K562 (cell line): ENCODE measurements around the gene SDR9C7. TPM values are rescaled to one million over a fixed set of nuclear protein-coding genes. Genes with fewer than 3 reads are reported as not detected.

Experiments
- ATAC-seq: fragments of 200-7000 bp; cut with Tn5 transposase; 3 replicates; pipeline ENCODE4 v1.9.1; 2020; ENCODE audit warnings: moderate library complexity
- BruUV-seq: library from RNA; stranded (reverse); fragments of 400-500 nt; replicated peaks from 2 replicates; lab custom pipeline; 2021; lab: Mats Ljungman, UMichigan
- CTCF ChIA-PET: fragments of 300-600 bp; formaldehyde crosslinking; extraction: SDS; loops from one replicate; lab custom pipeline; 2021; ENCODE audit warnings: low intra/inter-chr PET ratio; lab: Yijun Ruan, JAX
- POLR2A ChIA-PET: fragments of 300-600, 350-650 bp; sonication (Branson Sonifier 250); formaldehyde crosslinking; extraction: SDS; loops from one replicate; lab custom pipeline; 2021; ENCODE audit warnings: antibody characterized with exemption, inconsistent platforms; lab: Yijun Ruan, JAX
- DNase-seq, 4 experiments: peaks; one replicate each; pipeline versions ENCODE4 v3.0.0 to v3.0.0-alpha.2; 2011 to 2018; ENCODE audit warnings: low spot score in 3 of 4, mixed read lengths in 3 of 4; ENCODE audit errors: extremely low read depth in 1 of 4
- FAIRE-seq: peaks from 2 replicates; lab custom pipeline; 2011; peaks lifted over from hg19 to GRCh38; lab: Jason Lieb, UNC
- H2AFZ ChIP-seq: 2 replicates; pipeline ENCODE4 v1.6.0; 2011; ENCODE audit warnings: low read depth, low read length, control low read depth, inconsistent platforms
- H3K27ac ChIP-seq: fragments of 200-600 bp; 3 replicates; pipeline ENCODE4 v1.8.0; 2011; ENCODE audit warnings: low read depth, mild to moderate bottlenecking, control low read depth, inconsistent platforms, low read length, moderate library complexity, mixed read lengths; ENCODE audit errors: extremely low read depth
- H3K27me3 ChIP-seq, 2 experiments: fragments of 300-600 bp in 1 of 2; 2 replicates in 1 of 2; 3 replicates in 1 of 2; pipeline versions ENCODE4 v1.6.0 to v1.8.0; 2011; ENCODE audit warnings: inconsistent platforms in 2 of 2, low read length in 2 of 2, mild to moderate bottlenecking in 1 of 2, mixed read lengths in 1 of 2, moderate library complexity in 1 of 2; ENCODE audit not compliant: control insufficient read depth in 2 of 2, insufficient read depth in 2 of 2
- H3K36me3 ChIP-seq: fragments of 300-600 bp; 3 replicates; pipeline ENCODE4 v1.8.0; 2011; ENCODE audit warnings: mild to moderate bottlenecking, low read length, inconsistent platforms; ENCODE audit not compliant: control insufficient read depth, insufficient read depth
- H3K4me1 ChIP-seq, 2 experiments: fragments of 200-600 bp in 1 of 2; replicated peaks in 1 of 2; 2 replicates in 1 of 2; 3 replicates in 1 of 2; pipeline versions ENCODE4 v1.5.1 to v1.8.0; 2011; ENCODE audit warnings: inconsistent platforms in 2 of 2, low read length in 2 of 2, mild to moderate bottlenecking in 1 of 2, mixed read lengths in 1 of 2, moderate library complexity in 1 of 2; ENCODE audit not compliant: control insufficient read depth in 2 of 2, insufficient read depth in 2 of 2
- H3K4me2 ChIP-seq: 2 replicates; pipeline ENCODE4 v1.6.1; 2011; ENCODE audit warnings: low read length, control low read depth, inconsistent platforms, mixed read lengths; ENCODE audit not compliant: insufficient read depth
- H3K4me3 ChIP-seq: fragments of 200-600 bp; sonication (generic), shearing (Covaris generic); 2 replicates; pipeline ENCODE4 v1.5.1; 2016; ENCODE audit warnings: control low read depth, inconsistent platforms
- H3K79me2 ChIP-seq: fragments of 200-600 bp; 3 replicates; pipeline ENCODE4 v1.8.0; 2011; ENCODE audit warnings: low read length, inconsistent platforms; ENCODE audit not compliant: control insufficient read depth, insufficient read depth
- H3K9ac ChIP-seq, 2 experiments: 2 replicates each; pipeline versions ENCODE4 v1.6.0 to v1.6.1; 2011; ENCODE audit warnings: low read depth in 2 of 2, low read length in 2 of 2, control low read depth in 1 of 2, inconsistent platforms in 1 of 2, mild to moderate bottlenecking in 1 of 2, mixed read lengths in 1 of 2; ENCODE audit not compliant: insufficient read depth in 1 of 2
- H3K9me1 ChIP-seq: one replicate; pipeline ENCODE4 v1.6.0; 2011; ENCODE audit warnings: inconsistent platforms, mild to moderate bottlenecking, low read length, moderate library complexity; ENCODE audit not compliant: control insufficient read depth, insufficient read depth
- H3K9me3 ChIP-seq: replicated peaks from 2 replicates; pipeline ENCODE4 v1.5.1; 2011; ENCODE audit warnings: low read depth, low read length, inconsistent platforms; ENCODE audit not compliant: control insufficient read depth, insufficient read depth
- H4K20me1 ChIP-seq: replicated peaks from 2 replicates; pipeline ENCODE4 v1.6.1; 2011; ENCODE audit warnings: low read length, inconsistent platforms, mixed read lengths; ENCODE audit not compliant: control insufficient read depth, insufficient read depth
- BDP1 ChIP-seq: IDR thresholded peaks from 3 replicates; pipeline ENCODE4 v1.6.1; 2011; ENCODE audit not compliant: insufficient read length, insufficient read depth
- CBFA2T2 ChIP-seq: fragments of 450-650 bp; conservative IDR thresholded peaks from 2 replicates; pipeline ENCODE4 v1.6.1; 2017; ENCODE audit warnings: mild to moderate bottlenecking
- FOS ChIP-seq: IDR thresholded peaks from 3 replicates; pipeline ENCODE4 v1.6.1; 2011; ENCODE audit not compliant: insufficient read length; ENCODE audit errors: extremely low read depth
- GTF2F1 ChIP-seq: IDR thresholded peaks from 2 replicates; pipeline ENCODE4 v1.6.1; 2011; ENCODE audit warnings: low read depth, low read length, improper control_type of control experiment
- MAFF ChIP-seq: IDR thresholded peaks from 2 replicates; pipeline ENCODE4 v1.6.1; 2012; ENCODE audit warnings: low read length, improper control_type of control experiment
- PHF20 ChIP-seq: fragments of 450-650 bp; IDR thresholded peaks from 2 replicates; pipeline ENCODE4 v1.6.1; 2018; ENCODE audit not compliant: partially characterized antibody
- POLR2AphosphoS5 ChIP-seq: IDR thresholded peaks from 2 replicates; pipeline ENCODE4 v1.6.1; 2011; ENCODE audit warnings: mild to moderate bottlenecking, low read depth, low read length, moderate library complexity; ENCODE audit not compliant: control insufficient read depth, insufficient read depth
- TCF7 ChIP-seq: sonication (generic); IDR thresholded peaks from 2 replicates; pipeline ENCODE4 v1.6.1; 2016; ENCODE audit warnings: antibody characterized with exemption, borderline replicate concordance
- YBX1 ChIP-seq: fragments of 450-650 bp; IDR thresholded peaks from 2 replicates; pipeline ENCODE4 v1.7.1; 2016; ENCODE audit warnings: mild to moderate bottlenecking
- ZNF592 ChIP-seq: fragments of 450-650 bp; IDR thresholded peaks from 2 replicates; pipeline ENCODE4 v1.6.1; 2017; ENCODE audit warnings: antibody characterized with exemption, mild to moderate bottlenecking
- ZNF764 ChIP-seq: fragments of 250-450 bp; sonication (Bioruptor Pico); IDR thresholded peaks from 2 replicates; pipeline ENCODE4 v1.4.0; 2020; ENCODE audit warnings: low read depth, mild to moderate bottlenecking, moderate library complexity
- WGBS: fragments of 100-300 bp; shearing (Covaris generic); methylation state at CpG from one replicate; pipeline ENCODE4 v1.1.6; 2016; ENCODE audit warnings: low coverage, mixed read lengths; ENCODE audit not compliant: insufficient coverage; ENCODE audit errors: missing lambda C conversion rate; 5-methylcytosine and 5-hydroxymethylcytosine counted together
- in situ Hi-C: fragments of 300-500 bp; cut with MboI; formaldehyde crosslinking; loops from 4 replicates; pipeline ENCODE4 v1.15.0; 2018; ENCODE audit warnings: inconsistent platforms, mixed read lengths
- intact Hi-C: fragments of 100-400 bp; cut with micrococcal nuclease; formaldehyde crosslinking; loops from 2 replicates; pipeline ENCODE4 v1.14.2; 2022
- polyA plus RNA-seq, 8 experiments: library from polyadenylated mRNA; depleted of rRNA in 4 of 8; stranded (reverse) in 5 of 8; unstranded in 3 of 8; fragments of >200 nt; fragmentation: Nextera tagmentation in 2 of 8; fragmentation: Illumina TruSeq in 1 of 8; extraction: Ambion mirVana in 2 of 8; extraction: Trizol in 1 of 8; gene quantifications; 2 replicates each; pipeline versions ENCODE4 v1.2.1 to v1.2.3, GENCODE V29; 2011 to 2014; ENCODE audit warnings: inconsistent platforms in 1 of 8, missing spikeins in 1 of 8
- total RNA-seq, 7 experiments: library from RNA; depleted of rRNA in 6 of 7; stranded (reverse); fragments of >200 nt in 6 of 7; fragmentation: Illumina TruSeq in 2 of 7; extraction: Trizol in 2 of 7; gene quantifications; 2 replicates each; pipeline versions ENCODE4 v1.2.1 to v1.2.3, GENCODE V29; 2011 to 2021; ENCODE audit warnings: low replicate concordance in 1 of 7

SDR9C7 gene
- total and polyA plus RNA-seq, 9 of the 15 experiments (the other 6 are each of a cell fraction or from before 2014, with no cell fraction given): 0.04 to 0.59 (median 0.06) TPM; not detected in 6

GRCh38 chr12:56921346-56921745, 12.9 kb downstream of the SDR9C7 start:
- BruUV-seq: no TSS peak
- Histone ChIP-seq H3K27ac (no peak overlapping the region), H3K4me2 (no peak overlapping the region), H3K27me3 (no peaks in the 10 kb centered on the region), H3K36me3 (no peaks in the 10 kb centered on the region), H3K9me1 (no peaks in the 10 kb centered on the region), H3K9ac (no peak overlapping the region), H2AFZ (no peak overlapping the region), H3K9me3 (0 out of 2 replicates have a peak, but pooled peaks cover 1% of the 10 kb centered on the region), H3K4me1 (no peaks in the 10 kb centered on the region), H3K79me2 (no peaks in the 10 kb centered on the region), H4K20me1 (no peaks in the 10 kb centered on the region), H3K4me3 (no peak overlapping the region)
- DNase-seq (no peak), FAIRE-seq (peak; percentile 44), ATAC-seq (no peak)
- TF ChIP-seq BDP1: no peak
- TF ChIP-seq ZNF764 (CRISPR knock-in tag): no peak
- TF ChIP-seq POLR2AphosphoS5: no peak
- TF ChIP-seq CBFA2T2: no peak
- no peak for TF ChIP-seq PHF20
- no peak for TF ChIP-seq ZNF592
- TF ChIP-seq MAFF: no peak
- TF ChIP-seq TCF7: no peak
- TF ChIP-seq YBX1: no peak
- TF ChIP-seq FOS: no peak
- TF ChIP-seq GTF2F1: no peak
- in situ Hi-C loops (no loop called here), intact Hi-C loops (no loop called here)
- 0% methylated on average over 1 of the region's 1 CpG for WGBS
- POLR2A ChIA-PET: no interaction called here
- CTCF ChIA-PET: no interaction called here
